Activated CD4-positive, alpha-beta T cell treated with anti-CD3 and anti-CD28 coated beads, Interleukin-2, amount 50 U/mL, for 16 hours (primary cell): Measurements from ENCODE around the gene GPR25.

Experiments
- DNase-seq: peaks from one replicate; pipeline ENCODE4 v3.0.0-alpha.2; 2020

Gene GPR25

GRCh38 chr1:200916681-200917080 lies 43.9 kb downstream of the GPR25 start:
- no peak for DNase-seq

GRCh38 chr1:200917291-200917817 lies 44.6 kb downstream of the GPR25 start:
- DNase-seq = no peak

DNA sequence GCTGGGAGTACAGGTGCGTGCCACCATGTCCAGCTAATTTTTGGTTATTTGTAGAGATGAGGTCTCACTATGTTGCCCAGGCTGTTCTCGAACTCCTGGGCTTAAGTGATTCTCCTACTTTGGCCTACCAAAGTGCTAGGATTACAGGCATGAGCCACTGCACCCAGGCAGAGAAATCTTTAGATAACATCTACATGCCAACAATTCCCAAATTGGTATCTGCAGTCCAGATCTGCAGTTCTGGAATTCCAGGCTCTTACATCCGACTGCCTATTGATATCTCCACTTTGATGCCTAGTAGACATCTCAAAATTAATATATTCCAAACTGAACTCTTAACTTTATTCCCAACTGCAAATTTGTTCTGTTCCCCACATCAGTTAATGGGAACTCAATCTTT lies 45.2 kb downstream of the GPR25 start:
- no peak for DNase-seq

- no peak for DNase-seq
Observed at GRCh38 chr1:200919386-200919785, 46.6 kb downstream of the GPR25 start.

GRCh38 chr1:200921571-200922110 lies 48.9 kb downstream of the GPR25 start:
- no peak for DNase-seq

DNA sequence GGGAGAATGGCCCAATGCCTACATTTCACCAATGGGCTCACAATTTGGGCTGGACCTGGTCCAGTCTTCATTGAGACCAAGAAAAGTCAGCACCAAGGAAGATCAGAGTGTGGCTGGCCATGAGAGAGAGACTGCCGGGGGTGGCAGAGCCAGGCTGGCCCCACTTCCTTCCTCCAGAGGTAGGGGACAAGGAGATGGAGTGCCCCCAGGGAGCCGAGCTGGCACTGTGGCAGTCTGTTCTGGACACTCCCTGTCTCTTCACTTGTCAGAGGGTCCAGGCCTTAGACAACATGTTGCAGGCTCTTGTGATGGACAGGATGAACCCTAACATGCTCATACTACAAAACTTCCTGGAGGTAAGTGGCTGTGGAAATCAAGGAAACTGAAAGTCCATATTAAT lies 49.6 kb downstream of the GPR25 start:
- DNase-seq = no peak

DNA sequence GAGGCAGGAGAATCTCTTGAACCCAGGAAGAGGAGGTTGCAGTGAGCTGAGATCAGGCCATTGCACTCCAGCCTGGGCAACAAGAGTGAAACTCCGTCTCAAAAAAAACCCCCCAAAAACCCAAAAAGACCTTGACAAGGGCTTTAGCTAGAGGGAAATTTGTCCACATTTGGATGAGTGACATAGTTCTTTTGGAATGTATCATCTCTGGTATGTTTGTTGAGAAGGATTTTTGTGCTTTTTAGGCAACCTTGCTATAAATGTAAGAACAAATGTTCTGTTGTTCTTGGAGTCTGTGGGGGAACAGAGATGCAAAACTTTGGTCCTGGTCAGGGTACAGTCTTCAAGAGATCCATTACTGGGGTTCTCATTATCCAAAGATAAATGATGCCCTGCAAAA lies 50.8 kb downstream of the GPR25 start:
- DNase-seq = no peak
